A549 (cell line): ENCODE measurements around the gene NCS1. TPM values are rescaled to one million over a fixed set of nuclear protein-coding genes. Genes with fewer than 3 reads are reported as not detected.
"Not testable (repeated sequence)": the region's sequence is repeated elsewhere in the genome, so short reads cannot be mapped to it uniquely, and the experiment has no call there.

Source experiments
- ATAC-seq, 2 experiments: fragments of 200-7000 bp in 1 of 2; fragments of >200 bp in 1 of 2; cut with Nextera tagmentation in 1 of 2; cut with Tn5 transposase in 1 of 2; 3 replicates each; pipeline versions ENCODE4 v1.8.0 to v1.9.1; 2018 to 2020; ENCODE audit warnings: mild to moderate bottlenecking in 1 of 2, moderate library complexity in 1 of 2
- CTCF ChIA-PET: fragments of 300-600 bp; sonication (Branson Sonifier 250); formaldehyde crosslinking; extraction: SDS; loops from one replicate; lab custom pipeline; 2021; ENCODE audit warnings: antibody characterized with exemption, inconsistent platforms; lab: Yijun Ruan, JAX
- POLR2A ChIA-PET: fragments of 350-600 bp; formaldehyde crosslinking; extraction: SDS; loops from one replicate; lab custom pipeline; 2021; ENCODE audit warnings: antibody characterized with exemption, inconsistent platforms; lab: Yijun Ruan, JAX
- DNase-seq, 2 experiments: peaks; one replicate each; pipeline versions ENCODE4 v3.0.0 to v3.0.0-alpha.2; 2011 to 2016; ENCODE audit warnings: low read depth in 1 of 2, low spot score in 1 of 2
- FAIRE-seq: peaks from 2 replicates; lab custom pipeline; 2011; peaks lifted over from hg19 to GRCh38; lab: Jason Lieb, UNC
- H3K27ac ChIP-seq, 2 experiments: fragments of >200 bp; sonication (Bioruptor Twin); formaldehyde crosslinking; 3 replicates each; pipeline ENCODE4 v1.5.1; 2016 to 2017
- H3K4me1 ChIP-seq: fragments of >200 bp; sonication (Bioruptor Twin); formaldehyde crosslinking; 3 replicates; pipeline ENCODE4 v1.6.1; 2016
- H3K4me2 ChIP-seq: fragments of >200 bp; sonication (Bioruptor Twin); formaldehyde crosslinking; 3 replicates; pipeline ENCODE4 v1.6.1; 2016
- H3K4me3 ChIP-seq: fragments of >200 bp; sonication (Bioruptor Twin); formaldehyde crosslinking; 3 replicates; pipeline ENCODE4 v1.5.1; 2016
- H3K9me3 ChIP-seq: fragments of >200 bp; sonication (Bioruptor Twin); formaldehyde crosslinking; 3 replicates; pipeline ENCODE4 v1.6.1; 2016
- ATOH8 ChIP-seq: fragments of 250-450 bp; sonication (Bioruptor Pico); IDR thresholded peaks from 2 replicates; pipeline ENCODE4 v1.5.0; 2020; ENCODE audit warnings: low read depth, mild to moderate bottlenecking, moderate library complexity
- CBX2 ChIP-seq: fragments of 200-600 bp; sonication (generic); IDR thresholded peaks from 2 replicates; pipeline ENCODE4 v1.6.1; 2016; ENCODE audit warnings: low read depth, mild to moderate bottlenecking, borderline replicate concordance
- FOSL2 ChIP-seq, 2 experiments: fragments of 450-650 bp in 1 of 2; fragments of >200 bp in 1 of 2; sonication (Bioruptor Twin) in 1 of 2; formaldehyde crosslinking; IDR thresholded peaks; 2 replicates each; pipeline versions ENCODE4 v1.5.0 to v1.6.1; 2016 to 2020; ENCODE audit warnings: mild to moderate bottlenecking in 1 of 2, moderate library complexity in 1 of 2
- FOXS1 ChIP-seq: fragments of 250-450 bp; sonication (Bioruptor Pico); IDR thresholded peaks from 2 replicates; pipeline ENCODE4 v1.5.0; 2020; ENCODE audit warnings: mild to moderate bottlenecking, moderate library complexity
- GATA3 ChIP-seq: IDR thresholded peaks from 2 replicates; pipeline ENCODE4 v1.6.1; 2012; ENCODE audit warnings: borderline replicate concordance
- JUN ChIP-seq, 2 experiments: fragments of >200 bp; sonication (Bioruptor Twin); formaldehyde crosslinking; IDR thresholded peaks; 2 replicates in 1 of 2; 3 replicates in 1 of 2; pipeline ENCODE4 v1.6.1; 2016 to 2017
- MYC ChIP-seq: IDR thresholded peaks from 2 replicates; pipeline ENCODE4 v1.6.1; 2012; ENCODE audit warnings: mild to moderate bottlenecking, inconsistent platforms, low read length, improper control_type of control experiment, borderline replicate concordance
- RFX5 ChIP-seq: fragments of 450-650 bp; IDR thresholded peaks from 2 replicates; pipeline ENCODE4 v1.7.1; 2014; ENCODE audit warnings: antibody characterized with exemption, mild to moderate bottlenecking, moderate library complexity
- USF2 ChIP-seq: fragments of 450-650 bp; IDR thresholded peaks from 2 replicates; pipeline ENCODE4 v1.6.1; 2014; ENCODE audit warnings: antibody characterized with exemption
- ZFP36 ChIP-seq: fragments of 450-650 bp; IDR thresholded peaks from 2 replicates; pipeline ENCODE4 v1.6.1; 2014; ENCODE audit warnings: borderline replicate concordance; ENCODE audit not compliant: partially characterized antibody
- ZNF302 ChIP-seq: fragments of 250-450 bp; sonication (Bioruptor Pico); IDR thresholded peaks from 2 replicates; pipeline ENCODE4 v1.9.0; 2021; ENCODE audit warnings: inconsistent platforms, mild to moderate bottlenecking, moderate library complexity
- WGBS: methylation state at CpG from one replicate; pipeline ENCODE4 v1.1.6; 2017; ENCODE audit errors: missing lambda C conversion rate; 5-methylcytosine and 5-hydroxymethylcytosine counted together
- polyA plus RNA-seq, 4 experiments: library from polyadenylated mRNA; depleted of rRNA in 3 of 4; stranded (reverse); fragments of >200 nt; fragmentation: RNase III in 1 of 4; extraction: RNeasy Plus Mini Kit Qiagen cat#74134 plus additional on column Dnase treatment in 1 of 4; gene quantifications; 2 replicates in 3 of 4; 3 replicates in 1 of 4; pipeline ENCODE4 v1.2.3, GENCODE V29; 2011 to 2017
- TF ChIP-seq, protein P1 (sequence below): IDR thresholded peaks from 2 replicates; pipeline ENCODE4 v1.6.1; 2012
- TF ChIP-seq, protein P2 (sequence below): fragments of >200 bp; sonication (Bioruptor Twin); formaldehyde crosslinking; IDR thresholded peaks from 3 replicates; pipeline ENCODE4 v1.6.1; 2016

Gene NCS1
- polyA plus RNA-seq, 2 of the 4 experiments (the other 2 are of a cell fraction): 17.9 to 21.9 TPM

DNA sequence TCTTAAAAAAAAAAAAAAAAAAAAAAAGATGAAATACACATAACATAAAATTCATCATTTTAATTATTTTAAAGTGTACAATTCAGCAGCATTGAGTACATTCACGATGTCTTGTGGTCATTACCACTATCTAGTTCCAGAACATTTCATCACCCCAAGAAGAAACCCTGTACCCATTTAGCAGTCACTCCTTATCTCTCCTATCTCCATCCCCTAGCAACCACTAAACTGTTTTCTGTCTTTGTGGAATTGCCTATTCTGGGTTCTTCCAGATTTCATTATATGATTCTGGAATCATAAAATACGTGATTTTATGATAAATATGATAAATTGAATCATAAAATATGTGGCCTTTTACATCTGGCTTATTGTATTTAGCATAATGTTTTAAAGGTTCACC is 84.4 kb downstream of the NCS1 start:
- 30% methylated on average over 2 of the region's 2 CpGs for WGBS
- CTCF ChIA-PET: interaction anchor here (0.6 to 5.6 kb wide), 3 partner anchors 14 to 595 kb away, joined by 3 to 46 read pairs (median 6); no protein-coding TSS in a partner anchor

GRCh38 chr9:130258137-130258536 is 85.9 kb downstream of the NCS1 start:
- H3K4me2 ChIP-seq, FAIRE-seq, H3K9me3 ChIP-seq, DNase-seq, H3K4me1 ChIP-seq, H3K27ac ChIP-seq, ATAC-seq, H3K4me3 ChIP-seq, POLR2A ChIA-PET: not testable (repeated sequence)
- WGBS: 55% methylated on average over 7 of the region's 7 CpGs
- CTCF ChIA-PET: interaction anchor here (0.6 to 2.8 kb wide), 3 partner anchors 16 to 95 kb away, joined by 3 to 25 read pairs (median 6); no protein-coding TSS in a partner anchor

More for the DNA sequence above, 84.4 kb downstream of the NCS1 start:
- Histone ChIP-seq H3K9me3 (peaks cover 3% of the 10 kb centered on the region; the same call in 1 of the 3 replicates), H3K4me1 (no peaks in the 10 kb centered on the region), H3K4me3 (no peak overlapping the region), H3K4me2 (no peak overlapping the region), H3K27ac (no peak overlapping the region)
- no peak for FAIRE-seq
- POLR2A ChIA-PET: no interaction called here
- DNase-seq: no peak
- no peak for TF ChIP-seq GATA3
- no peak for TF ChIP-seq USF2
- TF ChIP-seq, protein P1, sequence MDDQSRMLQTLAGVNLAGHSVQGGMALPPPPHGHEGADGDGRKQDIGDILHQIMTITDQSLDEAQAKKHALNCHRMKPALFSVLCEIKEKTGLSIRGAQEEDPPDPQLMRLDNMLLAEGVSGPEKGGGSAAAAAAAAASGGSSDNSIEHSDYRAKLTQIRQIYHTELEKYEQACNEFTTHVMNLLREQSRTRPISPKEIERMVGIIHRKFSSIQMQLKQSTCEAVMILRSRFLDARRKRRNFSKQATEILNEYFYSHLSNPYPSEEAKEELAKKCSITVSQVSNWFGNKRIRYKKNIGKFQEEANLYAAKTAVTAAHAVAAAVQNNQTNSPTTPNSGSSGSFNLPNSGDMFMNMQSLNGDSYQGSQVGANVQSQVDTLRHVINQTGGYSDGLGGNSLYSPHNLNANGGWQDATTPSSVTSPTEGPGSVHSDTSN: no peak
- no peak for ATAC-seq

GRCh38 chr9:130259044-130259443 is 86.8 kb downstream of the NCS1 start:
- Histone ChIP-seq H3K4me1 (no peaks in the 10 kb centered on the region), H3K9me3 (peaks cover 3% of the 10 kb centered on the region; the same call in 1 of the 3 replicates), H3K4me3 (no peak overlapping the region), H3K4me2 (no peak overlapping the region), H3K27ac (no peak overlapping the region)
- CTCF ChIA-PET: interaction anchor here (0.6 to 2.8 kb wide), 3 partner anchors 17 to 173 kb away, joined by 4 to 25 read pairs (median 6); no protein-coding TSS in a partner anchor
- 28% methylated on average over 4 of the region's 4 CpGs for WGBS
- DNase-seq (no peak), FAIRE-seq (no peak), ATAC-seq (no peak)
- TF ChIP-seq FOSL2 (IDR thresholded peaks at IDR 0.05): no peak
- no peak for TF ChIP-seq FOSL2 (CRISPR knock-in tag; IDR thresholded peaks at IDR 0.05)
- no peak for TF ChIP-seq ATOH8
- TF ChIP-seq, protein P1: no peak
- no peak for TF ChIP-seq CBX2
- TF ChIP-seq, all 56 proteins: peak for 0
- POLR2A ChIA-PET: no interaction called here

DNA sequence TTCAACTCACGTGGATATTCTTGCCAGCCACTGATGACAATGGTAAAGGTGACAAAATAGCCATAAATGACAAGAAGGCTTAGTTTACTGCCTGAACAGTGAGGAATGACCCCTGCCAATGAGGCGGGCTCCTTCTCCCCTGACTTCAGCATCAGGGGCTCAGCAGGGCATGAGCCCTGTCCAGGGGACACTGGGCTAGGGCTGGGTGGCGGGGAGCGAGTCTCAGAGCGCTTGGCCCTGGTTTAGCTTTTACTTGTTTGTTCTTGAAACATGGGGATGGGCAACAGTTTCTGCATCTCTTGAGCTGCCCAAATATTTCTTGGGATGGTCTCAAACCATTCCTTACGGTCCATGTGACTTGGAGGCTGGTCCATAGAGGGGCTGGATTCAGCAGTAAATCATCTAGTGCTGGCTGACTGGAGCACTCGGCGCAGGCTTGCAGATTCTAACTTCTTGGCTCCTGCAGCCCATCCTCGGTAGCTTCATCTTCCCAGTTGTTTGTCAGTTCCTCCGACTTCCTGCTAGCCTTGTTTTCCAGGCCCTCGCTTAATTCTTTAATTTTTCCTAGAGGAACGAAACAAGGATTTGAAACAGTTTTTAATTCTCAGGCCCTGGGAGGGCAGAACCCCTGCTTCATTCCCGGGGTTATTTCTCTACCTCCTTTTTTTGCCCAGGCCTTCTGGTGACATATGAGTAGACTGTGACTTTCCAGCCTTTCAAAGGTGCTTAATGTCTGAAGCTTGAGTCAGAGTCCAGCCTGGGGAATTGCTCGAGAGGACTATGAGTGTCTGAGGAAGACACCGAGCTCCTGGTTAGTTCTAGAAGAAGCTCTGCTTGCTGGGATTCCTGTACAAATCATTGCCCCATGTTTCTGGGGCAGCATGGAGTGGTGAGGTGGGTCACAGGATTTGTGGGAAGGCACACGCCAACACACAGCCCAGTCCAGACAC is 88.9 kb downstream of the NCS1 start:
- no peak overlapping the region for H3K27ac ChIP-seq
- ChIA-PET POLR2A (no interaction called here), CTCF (interaction anchor here (0.6 to 1.2 kb wide), 4 partner anchors 17 to 155 kb away, joined by 3 to 4 read pairs (median 3); no protein-coding TSS in a partner anchor)
- no peak overlapping the region for H3K4me3 ChIP-seq
- ATAC-seq (no peak), DNase-seq (no peak), FAIRE-seq (no peak)
- TF ChIP-seq, protein P2, sequence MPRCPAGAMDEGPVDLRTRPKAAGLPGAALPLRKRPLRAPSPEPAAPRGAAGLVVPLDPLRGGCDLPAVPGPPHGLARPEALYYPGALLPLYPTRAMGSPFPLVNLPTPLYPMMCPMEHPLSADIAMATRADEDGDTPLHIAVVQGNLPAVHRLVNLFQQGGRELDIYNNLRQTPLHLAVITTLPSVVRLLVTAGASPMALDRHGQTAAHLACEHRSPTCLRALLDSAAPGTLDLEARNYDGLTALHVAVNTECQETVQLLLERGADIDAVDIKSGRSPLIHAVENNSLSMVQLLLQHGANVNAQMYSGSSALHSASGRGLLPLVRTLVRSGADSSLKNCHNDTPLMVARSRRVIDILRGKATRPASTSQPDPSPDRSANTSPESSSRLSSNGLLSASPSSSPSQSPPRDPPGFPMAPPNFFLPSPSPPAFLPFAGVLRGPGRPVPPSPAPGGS: no peak
- no peak for TF ChIP-seq JUN (IDR thresholded peaks at IDR 0.05)
- no peak for TF ChIP-seq USF2
- TF ChIP-seq ZNF302 (CRISPR knock-in tag): no peak
- no peak for TF ChIP-seq FOXS1
- TF ChIP-seq RFX5: no peak
- no peak for TF ChIP-seq MYC
- no peak for TF ChIP-seq ZFP36
- H3K9me3 ChIP-seq: peaks cover 3% of the 10 kb centered on the region; the same call in 1 of the 3 replicates
- WGBS: 51% methylated on average over 16 of the region's 16 CpGs
- peaks cover 9% of the 10 kb centered on the region for H3K4me1 ChIP-seq
- no peak overlapping the region for H3K4me2 ChIP-seq
